AG10803 (cell line): ENCODE measurements around the gene HPN.

Experiments
- DNase-seq: peaks from one replicate; pipeline ENCODE4 v3.0.0; 2010; ENCODE audit warnings: low read depth
- H3K4me3 ChIP-seq: 2 replicates; pipeline ENCODE4 v1.5.1; 2011; ENCODE audit warnings: mild to moderate bottlenecking, low read length, control low read depth
- TF ChIP-seq, protein P1 (sequence below): conservative IDR thresholded peaks from 2 replicates; pipeline ENCODE4 v1.5.1; 2011; ENCODE audit warnings: mild to moderate bottlenecking, low read length, control low read depth, inconsistent platforms

Gene HPN

DNA sequence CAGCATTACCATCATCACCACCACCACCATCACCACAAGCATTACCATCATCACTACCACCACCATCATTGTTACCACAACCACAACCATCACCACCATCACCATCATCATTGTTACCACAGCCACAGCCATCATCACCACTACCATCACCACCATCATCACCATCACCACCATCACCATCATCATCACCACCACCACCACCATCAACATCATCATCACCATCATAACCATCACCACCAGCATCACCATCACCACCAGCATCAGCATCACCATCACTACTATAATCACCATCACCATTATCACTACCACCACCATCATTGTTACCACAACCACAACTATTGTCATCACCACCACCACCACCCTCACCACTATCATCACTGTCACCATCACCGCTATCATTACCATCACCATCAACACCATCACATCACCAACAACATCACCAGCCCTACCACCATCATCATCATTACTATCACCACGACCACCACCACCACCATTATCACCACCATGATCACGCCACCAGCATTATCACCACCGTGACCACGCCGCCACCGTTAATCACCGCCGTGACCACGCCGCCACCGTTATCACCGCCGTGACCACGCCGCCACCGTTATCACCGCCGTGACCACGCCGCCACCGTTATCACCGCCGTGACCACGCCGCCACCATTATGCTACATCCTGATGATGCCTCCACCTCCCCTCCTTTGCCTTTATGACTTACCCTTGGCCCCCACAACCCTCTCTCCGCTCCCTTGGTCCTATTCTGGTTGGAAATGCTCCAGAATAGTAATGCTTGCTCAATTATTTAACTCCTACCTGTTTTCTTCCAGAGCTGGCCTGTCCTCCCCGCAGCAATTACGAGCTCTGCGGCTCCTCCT lies 64.1 kb downstream of the HPN start:
- no peak for DNase-seq
- TF ChIP-seq, protein P1, sequence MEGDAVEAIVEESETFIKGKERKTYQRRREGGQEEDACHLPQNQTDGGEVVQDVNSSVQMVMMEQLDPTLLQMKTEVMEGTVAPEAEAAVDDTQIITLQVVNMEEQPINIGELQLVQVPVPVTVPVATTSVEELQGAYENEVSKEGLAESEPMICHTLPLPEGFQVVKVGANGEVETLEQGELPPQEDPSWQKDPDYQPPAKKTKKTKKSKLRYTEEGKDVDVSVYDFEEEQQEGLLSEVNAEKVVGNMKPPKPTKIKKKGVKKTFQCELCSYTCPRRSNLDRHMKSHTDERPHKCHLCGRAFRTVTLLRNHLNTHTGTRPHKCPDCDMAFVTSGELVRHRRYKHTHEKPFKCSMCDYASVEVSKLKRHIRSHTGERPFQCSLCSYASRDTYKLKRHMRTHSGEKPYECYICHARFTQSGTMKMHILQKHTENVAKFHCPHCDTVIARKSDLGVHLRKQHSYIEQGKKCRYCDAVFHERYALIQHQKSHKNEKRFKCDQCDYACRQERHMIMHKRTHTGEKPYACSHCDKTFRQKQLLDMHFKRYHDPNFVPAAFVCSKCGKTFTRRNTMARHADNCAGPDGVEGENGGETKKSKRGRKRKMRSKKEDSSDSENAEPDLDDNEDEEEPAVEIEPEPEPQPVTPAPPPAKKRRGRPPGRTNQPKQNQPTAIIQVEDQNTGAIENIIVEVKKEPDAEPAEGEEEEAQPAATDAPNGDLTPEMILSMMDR, result no peak
- no peak overlapping the region for H3K4me3 ChIP-seq

DNA sequence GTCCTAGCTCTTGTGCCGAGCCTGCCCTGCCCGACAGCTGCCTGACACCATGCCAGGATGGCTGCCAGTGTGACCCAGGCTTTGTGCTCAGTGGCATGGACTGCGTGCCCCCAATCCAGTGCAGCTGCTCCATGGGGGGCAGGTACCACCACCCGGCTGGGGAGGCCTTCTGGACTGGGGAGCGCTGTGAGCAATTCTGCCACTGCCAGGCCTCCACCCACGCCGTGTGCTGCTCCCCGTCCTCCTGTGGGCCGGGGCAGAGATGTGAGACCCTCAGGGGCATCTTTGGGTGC lies 64.7 kb downstream of the HPN start:
- TF ChIP-seq, protein P1, result no peak
- no peak for DNase-seq
- no peak overlapping the region for H3K4me3 ChIP-seq

DNA sequence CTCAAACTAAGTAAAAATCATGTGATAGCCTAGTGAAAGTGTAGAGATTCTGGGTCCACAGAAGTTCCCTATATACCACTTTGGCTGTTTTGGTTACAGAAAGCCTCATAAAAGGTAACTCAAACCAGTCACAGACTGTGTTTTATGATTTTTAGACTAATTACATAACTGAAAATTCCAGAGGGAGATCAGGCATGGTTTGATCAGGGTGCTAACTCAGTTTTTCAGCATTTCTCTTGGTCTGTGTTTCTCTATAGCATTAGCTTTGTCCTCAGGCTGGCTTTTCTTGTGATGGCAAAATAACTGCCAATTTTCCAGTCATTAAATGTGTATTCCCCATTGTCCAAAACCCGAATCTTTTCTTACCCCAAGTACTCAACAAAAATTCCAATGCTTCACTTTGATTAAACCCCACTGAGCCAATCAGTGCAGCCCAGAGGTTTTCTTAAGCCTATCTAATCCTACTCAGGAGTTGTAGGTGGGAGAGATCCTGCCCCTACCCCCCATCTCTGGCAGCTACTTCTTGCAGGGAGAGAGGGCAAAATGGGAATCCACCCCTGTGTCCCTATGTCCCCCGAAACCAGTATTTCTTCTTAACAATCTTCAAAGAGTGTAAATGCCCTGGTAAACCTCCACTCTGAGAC lies 65.5 kb downstream of the HPN start:
- no peak overlapping the region for H3K4me3 ChIP-seq
- no peak for DNase-seq
- TF ChIP-seq, protein P1, result no peak

DNA sequence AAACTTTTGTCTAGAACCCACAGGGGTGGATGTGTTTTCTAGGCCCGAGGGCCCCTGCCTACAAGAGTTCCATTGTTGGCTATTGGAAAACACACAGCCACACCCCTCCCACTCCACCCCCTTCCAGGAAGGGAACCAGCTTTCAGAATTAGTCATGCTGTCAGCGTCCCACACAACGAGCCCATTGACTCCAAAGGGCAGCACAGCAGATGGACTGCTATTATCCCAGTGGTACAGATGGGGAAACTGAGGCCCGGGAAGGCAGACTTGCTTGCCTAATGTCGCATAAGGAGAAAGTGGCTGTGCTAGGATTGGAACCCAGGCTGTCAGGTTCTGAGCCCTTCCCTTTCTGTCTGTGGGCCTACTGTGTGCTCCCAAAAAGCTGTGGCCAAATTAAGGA lies 66.0 kb downstream of the HPN start:
- no peak overlapping the region for H3K4me3 ChIP-seq
- DNase-seq, result peak; percentile 29
- TF ChIP-seq, protein P1, result no peak

DNA sequence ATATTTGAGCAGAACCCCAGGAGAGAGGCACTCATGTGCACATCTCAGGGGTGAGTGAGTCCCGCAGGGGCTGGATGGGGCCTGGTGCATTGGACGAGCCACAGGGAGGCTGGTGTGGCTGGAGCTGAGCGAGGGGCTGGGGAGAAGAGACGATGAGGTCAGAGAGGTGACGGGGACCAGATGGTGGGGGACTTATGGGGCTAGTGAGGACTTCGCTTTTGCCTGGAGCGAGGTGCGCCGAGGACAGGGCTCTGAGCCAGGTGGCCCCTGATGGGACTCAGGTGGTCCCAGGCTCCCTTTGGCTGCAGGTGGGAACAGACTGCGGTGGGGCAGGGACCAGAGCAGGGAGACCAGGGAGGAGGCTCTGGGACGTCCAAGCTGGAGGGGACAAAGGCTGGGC lies 67.2 kb downstream of the HPN start:
- no peak for DNase-seq
- H3K4me3 ChIP-seq, result no peak overlapping the region
- TF ChIP-seq, protein P1, result no peak

DNA sequence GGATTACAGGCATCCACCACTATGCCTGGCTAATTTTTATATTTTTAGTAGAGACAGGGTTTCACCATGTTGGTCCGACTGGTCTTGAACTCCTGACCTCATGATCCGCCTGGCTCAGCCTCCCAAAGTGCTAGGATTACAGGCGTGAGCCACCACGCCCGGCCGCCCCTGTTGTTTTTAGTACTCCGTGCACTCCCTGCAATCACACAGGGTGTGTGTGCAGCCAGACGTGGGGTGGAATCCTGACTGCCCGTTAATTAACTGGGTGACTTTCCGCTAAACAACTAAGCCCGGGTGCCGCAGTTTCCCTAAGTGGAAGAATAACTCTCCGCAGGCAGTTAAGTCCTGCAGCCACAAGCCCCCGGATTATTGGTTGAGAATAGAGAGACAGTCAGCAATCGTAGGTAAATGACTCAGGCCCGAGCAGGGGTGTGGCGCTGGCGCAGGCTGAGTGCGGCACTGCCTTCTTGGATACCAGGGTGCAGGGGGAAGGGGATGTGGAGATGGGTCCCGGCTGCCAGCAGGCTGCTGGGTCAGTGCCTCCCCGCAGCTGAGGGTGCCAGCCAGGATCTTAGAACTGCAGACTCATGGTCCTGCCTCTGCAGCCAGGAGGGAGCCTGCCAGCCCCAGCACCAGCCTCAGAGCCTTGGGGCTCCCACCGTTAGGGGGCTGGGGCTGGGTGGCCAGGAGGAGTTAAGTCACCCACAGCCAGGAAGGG lies 68.0 kb downstream of the HPN start:
- H3K4me3 ChIP-seq, result no peak overlapping the region
- TF ChIP-seq, protein P1, result no peak
- DNase-seq, result no peak
